Right cardiac atrium (tissue), 5 donors: ENCODE results near the gene TTC33. TPM values are rescaled to one million over a fixed set of nuclear protein-coding genes. Genes with fewer than 3 reads are reported as not detected.
"Not testable (repeated sequence)": the region's sequence is repeated elsewhere in the genome, so short reads cannot be mapped to it uniquely, and the experiment has no call there.

Experiments used
- ATAC-seq, 2 donors: fragments of 200-7000 bp; cut with Tn5 transposase; one replicate each; pipeline versions ENCODE4 v1.8.0 to v1.9.1; 2020; ENCODE audit warnings: moderate library complexity in 2 of 2, mild to moderate bottlenecking in 1 of 2
- DNase-seq, 3 donors: peaks; one replicate each; pipeline ENCODE4 v3.0.0-alpha.2; 2020
- H3K27ac ChIP-seq: one replicate; pipeline ENCODE4 v1.5.1; 2013; ENCODE audit warnings: mild to moderate bottlenecking, low read length, control low read depth, moderate library complexity
- H3K27me3 ChIP-seq: one replicate; pipeline ENCODE4 v1.6.1; 2013; ENCODE audit not compliant: control insufficient read depth, insufficient read depth
- H3K4me1 ChIP-seq: one replicate; pipeline ENCODE4 v1.6.1; 2013; ENCODE audit warnings: low read length; ENCODE audit not compliant: control insufficient read depth, insufficient read depth
- H3K4me3 ChIP-seq: one replicate; pipeline ENCODE4 v1.5.1; 2013; ENCODE audit warnings: low read length, control low read depth
- H3K9me3 ChIP-seq: one replicate; pipeline ENCODE4 v1.6.1; 2013; ENCODE audit warnings: low read length; ENCODE audit not compliant: control insufficient read depth
- WGBS: extraction: QIAGEN DNeasy Blood & Tissue Kit; methylation state at CpG from one replicate; pipeline ENCODE4 v1.1.7; 2013; 5-methylcytosine and 5-hydroxymethylcytosine counted together
- intact Hi-C, 4 donors: fragments of 100-400 bp; cut with DNase I; formaldehyde crosslinking; loops; one replicate each; pipeline versions ENCODE4 v1.11.0 to v1.14.0; 2022 to 2023
- polyA plus RNA-seq: library from polyadenylated mRNA; stranded (reverse); fragments of 200-250 nt; gene quantifications from one replicate; pipeline ENCODE4 v1.2.3, GENCODE V29; 2013
- total RNA-seq, 4 donors: library from RNA; stranded (reverse); fragmentation: NEBNext Ultra II Directional; extraction: Animal tissue kit (Norgen Biotek cat#: 25700); gene quantifications; one replicate each; pipeline ENCODE4 v1.2.1, GENCODE V29; 2021
- donor health status: healthy with polysubstance abuse.
- donor health status: DM: no; HTN: yes; CAD: no.
- donor health status: DM: no; HTN: no; CAD: no.
- donor health status: DM: no; HTN: yes; CAD: no; lungs with severe emphysema.
- donor health status: DM: yes; HTN: yes; CAD: no.

The TTC33 gene
- total and polyA plus RNA-seq, 5 donors, result 7.2 to 17.5 (median 16.7) TPM

DNA sequence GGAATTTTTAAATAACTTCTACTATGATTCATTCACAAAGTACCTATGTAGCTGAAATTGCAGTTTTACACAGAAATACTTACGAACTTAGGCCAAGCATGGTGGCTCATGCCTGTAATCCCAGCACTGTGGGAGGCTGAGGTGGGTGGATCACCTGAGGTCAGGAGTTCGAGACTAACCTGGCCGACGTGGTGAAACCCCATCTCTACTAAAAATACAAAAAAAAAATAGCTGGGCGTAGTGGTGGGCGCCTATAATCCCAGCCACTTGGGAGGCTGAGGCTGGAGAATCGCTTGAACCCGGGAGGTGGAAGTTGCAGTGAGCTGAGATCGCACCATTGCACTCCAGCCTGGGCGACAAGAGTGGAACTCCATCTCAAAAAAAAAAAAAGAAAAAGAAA is 36.9 kb upstream of the TTC33 start:
- H3K27ac ChIP-seq, H3K4me3 ChIP-seq, H3K9me3 ChIP-seq, H3K27me3 ChIP-seq, H3K4me1 ChIP-seq, intact Hi-C loops, DNase-seq, ATAC-seq: not testable (repeated sequence)
- 95% methylated on average over 10 of the region's 10 CpGs for WGBS

DNA sequence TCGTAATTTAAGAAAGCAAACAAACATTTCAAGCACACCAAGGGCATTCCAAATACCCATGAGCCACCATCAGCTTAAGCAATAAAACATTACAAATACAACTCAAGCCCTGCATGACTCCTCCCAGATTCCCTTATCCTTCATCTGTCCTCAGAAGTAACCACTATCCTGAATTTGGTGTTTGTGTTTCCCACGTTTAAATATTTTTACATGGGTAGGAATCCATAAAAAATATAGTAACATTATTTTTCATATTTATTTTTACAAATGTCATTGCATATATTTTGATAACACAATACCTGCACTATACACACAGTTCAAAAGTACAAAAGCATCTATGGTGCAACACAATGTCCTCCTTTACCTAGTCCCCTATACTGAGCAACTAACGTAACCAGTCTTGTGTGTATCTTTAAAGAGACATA is 36.0 kb upstream of the TTC33 start:
- H3K27ac ChIP-seq, result no peak overlapping the region
- intact Hi-C loops, result no loop called here
- peaks cover 1% of the 10 kb centered on the region for H3K4me1 ChIP-seq

DNA sequence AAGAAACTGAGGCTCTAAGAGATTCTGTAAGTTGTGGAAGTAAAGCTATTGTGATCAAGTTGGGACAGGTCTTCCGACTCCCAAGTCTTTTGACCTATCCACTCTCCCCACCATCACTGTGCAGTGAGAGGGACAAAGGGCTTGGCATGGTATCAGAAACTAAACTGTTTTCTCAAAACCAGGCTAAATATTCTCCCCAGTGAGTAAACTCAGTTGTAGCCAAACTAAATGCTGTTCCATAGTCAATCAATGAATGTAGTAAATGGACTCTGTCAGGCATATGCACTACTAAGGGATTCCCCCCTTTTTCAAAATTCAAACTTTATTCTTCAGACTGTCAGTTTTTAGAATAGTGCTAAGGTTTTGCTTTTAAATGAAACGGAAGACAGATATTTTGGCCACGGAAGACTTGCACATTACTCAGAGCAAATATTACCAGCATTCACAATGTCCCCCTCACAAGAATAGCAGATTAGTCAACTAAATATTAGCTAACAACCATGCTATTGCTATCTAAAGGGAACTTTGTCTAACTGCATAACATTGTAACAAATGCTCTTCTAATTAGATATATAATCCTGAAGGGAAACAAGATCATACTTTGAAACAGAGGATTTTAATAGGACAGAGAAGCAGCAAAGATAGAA is 35.3 kb upstream of the TTC33 start:
- Histone ChIP-seq H3K27me3 (no peaks in the 10 kb centered on the region), H3K9me3 (no peaks in the 10 kb centered on the region), H3K27ac (no peak overlapping the region), H3K4me3 (no peak overlapping the region), H3K4me1 (peaks cover 1% of the 10 kb centered on the region)
- DNase-seq (no peak), ATAC-seq (no peak)
- intact Hi-C loops, result no loop called here
- WGBS, result 57% methylated on average over 3 of the region's 3 CpGs

More for the DNA sequence above, 36.0 kb upstream of the TTC33 start:
- no peak for ATAC-seq
- 63% methylated on average over 3 of the region's 3 CpGs for WGBS
- H3K4me3 ChIP-seq, result no peak overlapping the region
- no peaks in the 10 kb centered on the region for H3K9me3 ChIP-seq
- H3K27me3 ChIP-seq, result no peaks in the 10 kb centered on the region
- no peak for DNase-seq

DNA sequence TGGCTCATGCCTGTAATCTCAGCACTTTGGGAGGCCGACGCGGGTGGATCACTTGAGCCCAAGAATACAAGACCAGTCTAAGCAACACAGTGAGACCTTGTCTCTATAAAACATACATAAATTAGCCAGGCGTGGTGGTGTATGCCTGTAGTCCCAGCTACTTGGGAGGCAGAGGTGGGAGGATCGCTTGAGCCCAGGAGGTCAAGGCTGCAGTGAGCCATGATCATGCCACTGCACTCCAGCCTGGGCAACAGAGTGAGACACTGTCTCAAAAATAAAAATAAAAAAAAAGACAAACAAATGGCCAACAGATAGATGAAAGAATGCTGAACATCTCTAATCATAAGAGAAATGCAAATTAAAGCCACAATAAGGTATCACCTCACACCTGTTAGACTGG is 33.2 kb upstream of the TTC33 start:
- H3K4me1 ChIP-seq, H3K27ac ChIP-seq, intact Hi-C loops, ATAC-seq, H3K27me3 ChIP-seq, DNase-seq, H3K4me3 ChIP-seq, H3K9me3 ChIP-seq: not testable (repeated sequence)
- 98% methylated on average over 5 of the region's 5 CpGs for WGBS

DNA sequence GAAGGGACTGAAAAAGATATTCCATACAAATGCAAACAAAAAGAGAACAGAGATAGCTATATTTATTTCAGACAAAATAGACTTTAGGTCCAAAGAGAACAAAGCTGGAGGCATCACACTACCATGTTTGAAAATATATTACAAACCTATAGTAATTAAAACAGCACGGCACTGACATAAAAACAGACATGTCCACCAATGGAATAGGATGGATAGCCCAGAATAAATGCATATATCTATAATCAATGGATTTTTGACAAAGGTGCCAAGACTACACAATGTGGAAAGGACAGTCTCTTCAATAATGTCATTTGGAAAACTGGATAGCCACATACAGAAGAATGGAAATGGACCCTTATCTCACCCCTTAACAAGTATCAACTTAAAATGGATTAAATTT is 32.2 kb upstream of the TTC33 start:
- intact Hi-C loops, result no loop called here
- ATAC-seq (no peak), DNase-seq (no peak)
- Histone ChIP-seq H3K27me3 (no peaks in the 10 kb centered on the region), H3K4me3 (no peak overlapping the region), H3K27ac (no peak overlapping the region), H3K9me3 (no peaks in the 10 kb centered on the region), H3K4me1 (peaks cover 1% of the 10 kb centered on the region)
- 94% methylated on average over 1 of the region's 1 CpG for WGBS

DNA sequence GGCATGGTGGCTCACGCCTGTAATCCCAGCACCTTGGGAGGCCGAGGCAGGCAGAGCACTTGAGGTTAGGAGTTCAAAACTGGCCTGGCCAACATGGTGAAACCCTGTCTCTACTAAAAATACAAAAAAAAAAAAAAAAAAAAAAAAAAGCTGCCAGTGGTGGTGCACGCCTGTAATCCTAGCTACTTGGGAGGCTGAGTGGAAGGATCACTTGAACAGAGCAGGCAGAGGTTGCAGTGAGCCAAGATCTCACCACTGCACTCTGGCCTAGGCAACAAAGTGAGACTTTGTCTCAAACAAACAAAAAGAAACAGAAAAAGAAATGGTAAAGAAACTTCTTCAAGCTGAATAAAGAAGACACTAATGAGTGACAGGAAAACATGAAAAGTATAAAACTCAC is 30.9 kb upstream of the TTC33 start:
- 98% methylated on average over 3 of the region's 3 CpGs for WGBS
- intact Hi-C loops, H3K4me1 ChIP-seq: not testable (repeated sequence)

DNA sequence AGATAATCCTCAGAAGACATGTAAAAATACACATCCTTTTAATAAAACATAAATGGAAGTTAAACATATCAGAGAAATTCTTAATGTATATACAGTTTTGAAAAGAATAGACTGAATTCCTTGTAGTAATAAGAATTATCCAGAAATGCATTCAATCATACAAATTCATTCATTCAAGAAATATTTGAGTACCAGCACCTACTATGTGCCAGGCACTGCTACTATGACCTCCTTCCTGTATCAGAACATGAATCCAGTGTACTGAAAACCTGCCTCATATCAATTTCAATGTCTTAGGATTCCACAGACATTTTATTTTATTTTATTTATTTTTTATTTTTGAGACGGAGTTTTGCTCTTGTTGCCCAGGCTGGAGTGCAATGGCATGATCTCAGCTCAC is 29.2 kb upstream of the TTC33 start:
- intact Hi-C loops, result no loop called here
- no peaks in the 10 kb centered on the region for H3K27me3 ChIP-seq
- ATAC-seq (no peak), DNase-seq (no peak)
- peaks cover 2% of the 10 kb centered on the region for H3K4me1 ChIP-seq
- peaks cover 2% of the 10 kb centered on the region for H3K9me3 ChIP-seq
- H3K27ac ChIP-seq, result no peak overlapping the region
- H3K4me3 ChIP-seq, result no peak overlapping the region
- 89% methylated on average over 1 of the region's 1 CpG for WGBS

More for the DNA sequence above, 30.9 kb upstream of the TTC33 start:
- not testable (repeated sequence) for H3K27me3 ChIP-seq, DNase-seq, H3K9me3 ChIP-seq, H3K4me3 ChIP-seq, ATAC-seq, H3K27ac ChIP-seq

DNA sequence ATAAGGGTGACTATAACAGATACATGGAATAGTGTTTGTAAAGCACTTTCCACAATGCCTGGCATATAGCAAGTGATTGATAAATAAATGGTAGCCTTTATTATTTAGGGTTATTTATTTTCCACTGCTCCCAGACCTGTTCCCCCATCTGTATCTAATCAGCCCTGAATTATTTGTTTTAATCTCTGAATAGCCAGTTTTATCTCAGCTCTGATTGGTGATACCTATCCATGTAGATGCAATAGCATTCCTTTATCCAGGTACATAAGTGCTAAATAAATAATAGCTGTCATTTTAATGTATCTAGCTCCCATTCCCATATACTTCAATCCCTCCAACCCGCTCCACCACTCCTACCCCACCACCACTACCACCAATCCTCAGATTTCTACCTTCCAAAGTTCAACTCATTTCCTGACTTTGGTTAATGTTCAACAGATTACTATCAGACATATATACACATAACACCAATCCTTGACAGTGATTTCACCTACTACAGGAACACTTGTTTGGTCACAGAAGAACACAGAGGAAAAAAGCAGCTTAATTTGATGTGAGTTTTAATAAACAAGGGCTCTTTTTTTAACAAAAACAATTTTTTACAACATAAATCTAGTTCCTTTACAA is 28.4 kb upstream of the TTC33 start:
- Histone ChIP-seq H3K9me3 (peaks cover 4% of the 10 kb centered on the region), H3K4me3 (no peak overlapping the region), H3K27ac (no peak overlapping the region), H3K27me3 (no peaks in the 10 kb centered on the region), H3K4me1 (peaks cover 2% of the 10 kb centered on the region)
- no peak for DNase-seq
- WGBS, result 97% methylated on average over 1 of the region's 1 CpG
- intact Hi-C loops, result no loop called here
- ATAC-seq, result no peak

DNA sequence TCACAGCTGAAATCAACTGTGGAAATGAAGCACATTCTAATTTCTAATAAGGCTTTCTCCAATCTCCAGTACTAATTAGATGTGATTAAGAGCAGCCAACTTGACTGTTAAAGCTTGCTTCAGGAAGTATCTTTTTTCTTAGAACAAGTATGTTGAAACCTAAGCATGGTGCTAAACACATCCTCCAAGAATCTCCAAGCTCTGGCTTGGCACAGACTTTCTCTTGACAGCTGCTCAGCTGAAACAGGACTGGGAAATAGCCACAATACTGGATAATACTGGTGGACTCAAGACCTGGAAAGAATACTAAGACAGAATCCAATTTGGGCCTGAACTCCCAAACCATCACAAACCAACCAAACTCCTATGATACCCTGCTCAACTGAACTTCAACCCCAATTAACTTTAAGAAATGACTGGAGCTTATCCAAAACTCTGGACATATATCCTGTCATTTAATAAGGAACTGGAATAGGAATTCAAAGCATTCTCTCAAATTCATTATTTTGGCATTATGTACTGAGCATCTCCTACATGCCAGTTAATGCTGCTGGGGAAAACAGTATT is 26.2 kb upstream of the TTC33 start:
- DNase-seq (no peak), ATAC-seq (peak; percentile 79 to 93)
- Histone ChIP-seq H3K27ac (no peak overlapping the region), H3K4me1 (peaks cover 2% of the 10 kb centered on the region), H3K9me3 (peaks cover 4% of the 10 kb centered on the region), H3K4me3 (no peak overlapping the region), H3K27me3 (no peaks in the 10 kb centered on the region)
- intact Hi-C loops, result no loop called here

DNA sequence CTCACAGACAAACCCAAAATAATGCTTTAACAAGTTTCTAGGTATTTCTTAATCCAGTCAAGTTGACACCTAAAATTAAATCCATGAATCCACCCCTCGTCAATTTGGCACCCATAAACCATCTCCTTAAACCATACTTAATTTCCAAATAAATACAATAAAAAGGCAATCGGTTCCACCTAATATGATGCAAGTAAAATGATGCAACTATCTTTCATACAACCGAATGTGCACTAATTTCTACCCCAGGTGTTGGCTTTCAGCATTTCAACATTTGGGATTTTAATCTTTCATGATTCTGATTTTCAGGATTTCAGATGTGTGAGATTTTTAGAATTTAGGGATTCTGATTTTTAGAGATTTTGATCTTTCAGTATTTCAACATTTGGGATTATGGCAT is 25.1 kb upstream of the TTC33 start:
- 89% methylated on average over 3 of the region's 3 CpGs for WGBS
- Histone ChIP-seq H3K27me3 (no peaks in the 10 kb centered on the region), H3K9me3 (peaks cover 4% of the 10 kb centered on the region), H3K4me3 (no peak overlapping the region), H3K4me1 (peaks cover 2% of the 10 kb centered on the region), H3K27ac (no peak overlapping the region)
- DNase-seq, result no peak
- ATAC-seq, result no peak
- intact Hi-C loops, result no loop called here

DNA sequence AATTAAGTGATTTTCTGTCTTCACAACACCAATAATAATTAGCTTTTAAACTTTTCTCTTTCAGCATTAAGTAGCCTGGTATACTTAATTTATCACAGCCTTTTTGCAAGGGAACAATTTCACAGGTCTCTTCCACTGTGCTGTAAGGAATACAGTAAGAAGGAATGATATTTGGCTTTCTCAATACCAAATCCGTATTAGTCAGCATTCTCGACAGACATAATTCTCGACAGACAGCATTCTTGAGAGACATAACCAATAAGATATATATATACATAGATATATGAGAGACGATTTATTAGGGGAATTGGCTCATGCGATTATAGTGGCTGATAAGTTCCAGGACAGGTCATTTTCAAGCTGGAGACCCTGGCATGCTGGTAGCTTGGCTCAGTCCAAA is 24.4 kb upstream of the TTC33 start:
- H3K27me3 ChIP-seq, result no peaks in the 10 kb centered on the region
- no peak for ATAC-seq

More for the DNA sequence above, 24.4 kb upstream of the TTC33 start:
- Histone ChIP-seq H3K4me1 (peaks cover 2% of the 10 kb centered on the region), H3K4me3 (no peak overlapping the region), H3K9me3 (peaks cover 4% of the 10 kb centered on the region), H3K27ac (no peak overlapping the region)
- intact Hi-C loops, result no loop called here
- 81% methylated on average over 5 of the region's 5 CpGs for WGBS
- no peak for DNase-seq
